AG09309 (cell line): ENCODE measurements around the gene SPI1.

Experiments used
- DNase-seq: peaks from one replicate; pipeline ENCODE4 v3.0.0-alpha.2; 2010; ENCODE audit warnings: low read depth
- H3K4me3 ChIP-seq: 2 replicates; pipeline ENCODE4 v1.5.1; 2011; ENCODE audit warnings: mild to moderate bottlenecking, low read depth, low read length, moderate library complexity; ENCODE audit not compliant: control insufficient read depth
- TF ChIP-seq, protein P1 (sequence below): IDR thresholded peaks from 2 replicates; pipeline ENCODE4 v1.5.1; 2011; ENCODE audit warnings: mild to moderate bottlenecking, low read depth, low read length, inconsistent platforms; ENCODE audit not compliant: insufficient read depth, control insufficient read depth; ENCODE audit errors: missing control alignments

The SPI1 gene

DNA sequence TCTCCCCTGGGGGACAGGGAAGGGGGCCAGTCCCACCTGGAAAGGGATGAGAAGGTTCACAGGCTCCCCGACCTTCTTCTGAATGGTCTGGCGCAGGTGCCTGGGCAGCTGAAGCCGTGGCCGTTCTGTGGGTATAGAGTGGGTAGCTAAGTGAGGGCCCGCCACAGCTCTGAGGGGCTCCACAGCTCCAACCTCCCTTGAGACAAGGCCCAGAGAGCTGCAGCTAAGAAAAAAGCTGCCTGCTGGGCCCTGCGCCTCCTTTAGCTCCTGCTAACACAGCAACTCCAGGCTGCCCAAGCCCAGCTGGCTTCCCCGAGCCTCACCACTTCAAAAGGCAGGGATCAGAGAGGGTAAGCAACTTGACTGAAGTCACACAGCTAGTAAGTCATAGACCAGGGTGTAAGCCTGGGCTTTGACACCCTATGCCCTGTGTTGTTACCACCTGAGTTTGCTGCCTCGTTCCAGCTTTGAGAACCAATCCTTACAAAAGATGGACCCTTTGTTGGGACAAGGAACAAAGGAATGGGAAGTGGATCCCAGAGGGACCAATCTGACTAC is 44.4 kb downstream of the SPI1 start:
- TF ChIP-seq, protein P1, sequence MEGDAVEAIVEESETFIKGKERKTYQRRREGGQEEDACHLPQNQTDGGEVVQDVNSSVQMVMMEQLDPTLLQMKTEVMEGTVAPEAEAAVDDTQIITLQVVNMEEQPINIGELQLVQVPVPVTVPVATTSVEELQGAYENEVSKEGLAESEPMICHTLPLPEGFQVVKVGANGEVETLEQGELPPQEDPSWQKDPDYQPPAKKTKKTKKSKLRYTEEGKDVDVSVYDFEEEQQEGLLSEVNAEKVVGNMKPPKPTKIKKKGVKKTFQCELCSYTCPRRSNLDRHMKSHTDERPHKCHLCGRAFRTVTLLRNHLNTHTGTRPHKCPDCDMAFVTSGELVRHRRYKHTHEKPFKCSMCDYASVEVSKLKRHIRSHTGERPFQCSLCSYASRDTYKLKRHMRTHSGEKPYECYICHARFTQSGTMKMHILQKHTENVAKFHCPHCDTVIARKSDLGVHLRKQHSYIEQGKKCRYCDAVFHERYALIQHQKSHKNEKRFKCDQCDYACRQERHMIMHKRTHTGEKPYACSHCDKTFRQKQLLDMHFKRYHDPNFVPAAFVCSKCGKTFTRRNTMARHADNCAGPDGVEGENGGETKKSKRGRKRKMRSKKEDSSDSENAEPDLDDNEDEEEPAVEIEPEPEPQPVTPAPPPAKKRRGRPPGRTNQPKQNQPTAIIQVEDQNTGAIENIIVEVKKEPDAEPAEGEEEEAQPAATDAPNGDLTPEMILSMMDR = no peak
- DNase-seq = no peak
- H3K4me3 ChIP-seq = no peak overlapping the region

DNA sequence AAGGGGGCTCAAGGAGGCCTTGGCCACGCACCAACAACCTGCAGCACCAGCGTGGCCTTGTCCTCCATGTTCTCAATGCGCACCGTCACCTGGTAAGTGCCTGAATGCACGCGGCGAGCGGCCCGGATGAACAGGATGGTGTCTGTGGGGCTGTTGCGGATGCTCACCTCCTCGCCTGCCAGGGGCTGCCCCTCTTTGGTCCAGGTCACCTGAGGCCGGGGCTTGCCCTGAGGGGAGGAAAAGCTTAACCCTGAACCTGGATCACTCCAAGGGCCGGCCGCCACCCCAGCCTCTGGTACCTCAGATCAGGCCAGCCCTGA is 44.9 kb downstream of the SPI1 start:
- no peak overlapping the region for H3K4me3 ChIP-seq
- no peak for DNase-seq
- TF ChIP-seq, protein P1 = no peak

DNA sequence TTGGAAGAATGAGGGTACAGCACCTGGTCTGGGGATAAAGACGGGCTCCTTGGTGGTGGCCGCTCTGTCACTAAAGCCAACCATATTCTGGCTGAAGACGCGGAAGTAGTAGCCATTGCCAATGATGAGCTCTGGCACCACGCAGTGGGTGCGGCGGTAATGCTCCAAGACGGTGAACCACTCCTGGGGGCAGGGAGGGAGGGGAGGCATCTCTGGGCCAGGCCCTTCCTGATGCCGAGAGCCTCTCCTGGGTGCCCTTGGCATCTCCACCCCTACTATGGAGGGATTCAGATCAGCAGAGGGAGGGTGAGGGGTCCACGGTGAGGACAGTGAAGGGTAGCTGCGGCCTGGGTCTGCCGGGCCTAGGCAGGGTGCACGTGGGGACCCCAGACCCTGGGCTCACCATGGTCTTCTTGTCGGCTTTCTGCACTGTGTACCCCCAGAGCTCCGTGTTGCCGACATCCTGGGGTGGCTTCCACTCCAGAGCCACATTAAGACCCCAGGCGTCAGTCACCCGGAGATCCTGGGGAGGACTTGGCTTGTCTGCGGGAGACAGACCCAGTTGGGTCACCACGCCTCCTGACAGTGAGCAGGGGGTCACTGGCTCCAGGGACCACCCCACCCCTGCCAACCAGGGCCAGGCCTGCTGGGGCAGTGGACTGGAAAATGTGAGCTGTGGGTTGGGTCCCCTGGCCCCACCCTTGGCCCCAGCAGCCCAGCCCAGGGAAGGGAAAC is 45.4 kb downstream of the SPI1 start:
- TF ChIP-seq, protein P1 = no peak
- DNase-seq = no peak
- no peak overlapping the region for H3K4me3 ChIP-seq

DNA sequence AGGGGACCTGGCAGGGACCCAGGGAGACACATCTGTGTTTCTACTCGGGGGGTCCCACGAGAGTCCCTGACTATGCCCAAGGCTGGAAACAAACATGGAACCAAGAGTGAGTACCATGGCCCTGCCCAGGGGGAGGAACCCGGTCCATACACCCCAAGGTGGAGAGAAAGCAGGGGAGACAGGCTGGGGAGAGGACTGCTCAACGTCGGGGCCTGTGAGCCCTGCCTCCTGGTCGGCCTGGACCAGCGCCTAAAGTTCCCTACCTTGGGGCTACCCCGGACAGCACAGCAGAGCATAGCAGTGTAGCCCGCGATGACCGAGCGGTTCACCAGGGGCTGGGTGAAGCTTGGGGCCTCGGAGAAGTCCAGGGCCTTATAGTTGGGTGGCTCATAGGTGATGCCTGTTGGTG is 46.0 kb downstream of the SPI1 start:
- TF ChIP-seq, protein P1 = no peak
- DNase-seq = no peak
- H3K4me3 ChIP-seq = no peak overlapping the region

GRCh38 chr11:47331454-47332302 is 46.7 kb downstream of the SPI1 start:
- no peak overlapping the region for H3K4me3 ChIP-seq
- no peak for DNase-seq

More at GRCh38 chr11:47331454-47332302, 46.7 kb downstream of the SPI1 start:
- TF ChIP-seq, protein P1 = no peak
